SK-N-MC (cell line): ENCODE measurements around the gene RLBP1.

ENCODE experiments used
- EZH2 ChIP-seq: fragments of 200-600 bp; sonication (generic); IDR thresholded peaks from one replicate; pipeline ENCODE4 v1.6.1; 2017; ENCODE audit warnings: antibody characterized with exemption
- POLR2AphosphoS5 ChIP-seq: IDR thresholded peaks from 2 replicates; pipeline ENCODE4 v1.6.1; 2012; ENCODE audit warnings: mild to moderate bottlenecking, low read depth, low read length, borderline replicate concordance

DNA sequence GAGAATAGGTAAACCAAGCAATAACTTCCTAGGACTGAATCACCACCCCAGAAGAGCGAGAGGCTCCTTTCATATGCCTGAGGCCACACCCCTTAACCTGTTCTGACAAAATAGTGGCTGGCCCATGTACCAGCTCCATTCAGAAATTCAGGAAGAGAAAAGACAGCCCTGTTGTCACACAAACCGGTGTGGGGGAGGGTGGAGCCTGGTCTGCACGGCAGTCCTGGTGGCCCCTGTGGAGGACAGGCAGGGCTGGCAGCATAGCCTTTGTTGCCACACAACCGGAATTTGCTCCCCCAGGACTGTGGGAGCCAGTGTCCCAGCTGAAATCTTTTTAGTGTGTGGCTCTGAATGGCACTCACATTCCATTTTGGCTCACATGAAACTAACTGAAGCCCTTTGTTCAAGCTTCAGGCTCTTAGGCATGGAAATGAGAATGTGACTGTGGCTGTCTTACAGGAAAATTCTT is 23.8 kb downstream of the RLBP1 start:
- TF ChIP-seq EZH2 (no peak), POLR2AphosphoS5 (no peak)
